IPS DF 19.7 (cell line): Measurements from ENCODE around the gene TMEFF1.

Source experiments
- DNase-seq: peaks from one replicate; pipeline ENCODE4 v3.0.0-alpha.2; 2013; ENCODE audit warnings: low read depth, low spot score

Gene TMEFF1

DNA sequence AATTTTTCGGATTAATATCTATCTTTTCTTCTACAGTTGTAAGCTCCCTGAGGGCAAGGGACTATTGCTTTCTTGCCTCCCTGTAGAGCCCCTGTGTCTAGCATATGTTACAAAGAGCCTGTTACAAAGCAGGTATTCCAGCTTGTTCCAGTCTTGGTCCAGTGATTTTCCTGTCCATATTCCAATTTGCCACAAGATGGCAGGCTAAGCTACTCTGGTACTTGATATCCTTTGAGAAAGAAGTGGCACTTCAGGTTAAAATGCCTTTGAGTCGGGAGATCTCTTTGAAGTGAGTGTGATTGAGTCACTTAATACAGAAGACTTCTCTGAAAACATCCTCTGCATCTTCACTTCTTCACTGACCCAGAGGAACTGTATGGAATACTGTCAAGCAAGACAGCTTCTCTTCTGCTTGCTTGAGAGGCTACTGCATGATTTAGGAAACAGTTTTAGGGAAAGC, 129.4 kb downstream of the TMEFF1 start:
- peak; percentile 65 for DNase-seq

DNA sequence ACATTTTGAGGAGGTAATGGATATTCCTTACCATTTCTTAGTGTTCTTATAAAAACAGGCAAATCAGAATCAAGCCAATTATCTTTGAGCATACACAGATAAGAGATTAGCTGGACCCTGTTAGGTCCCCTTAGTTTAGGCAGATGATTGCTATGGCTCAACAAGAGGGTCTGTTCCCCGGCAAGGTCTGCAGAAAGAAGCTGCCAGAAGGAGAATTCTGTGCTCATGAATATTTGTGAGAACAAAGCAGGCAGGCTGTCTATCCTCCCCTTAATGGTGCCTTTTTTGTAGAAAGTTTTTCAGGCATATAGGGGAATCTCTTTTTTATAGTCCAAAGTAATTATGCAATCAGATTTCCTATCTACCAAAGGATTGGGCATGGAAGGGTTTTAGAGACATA, 132.5 kb downstream of the TMEFF1 start:
- no peak for DNase-seq

GRCh38 chr9:100619194-100619593, 146.2 kb downstream of the TMEFF1 start:
- DNase-seq, result no peak

DNA sequence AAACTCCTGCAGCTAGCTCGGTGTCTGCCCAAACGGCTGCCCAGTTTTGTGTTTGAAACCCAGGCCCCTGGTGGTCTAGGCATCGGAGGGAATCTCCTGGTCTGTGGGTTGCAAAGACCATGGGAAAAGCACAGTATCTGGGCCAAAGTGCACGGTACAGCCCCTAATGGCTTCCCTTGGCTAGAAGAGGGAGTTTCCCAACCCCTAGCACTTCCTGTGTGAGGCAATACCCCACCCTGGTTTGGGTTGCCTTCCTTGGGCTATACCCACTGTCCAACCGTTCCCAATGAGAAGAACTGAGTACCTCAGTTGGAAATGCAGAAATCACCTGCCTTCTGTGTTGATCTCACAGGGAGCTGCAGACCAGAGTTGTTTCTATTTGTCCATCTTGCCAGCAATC, 146.7 kb downstream of the TMEFF1 start:
- no peak for DNase-seq

DNA sequence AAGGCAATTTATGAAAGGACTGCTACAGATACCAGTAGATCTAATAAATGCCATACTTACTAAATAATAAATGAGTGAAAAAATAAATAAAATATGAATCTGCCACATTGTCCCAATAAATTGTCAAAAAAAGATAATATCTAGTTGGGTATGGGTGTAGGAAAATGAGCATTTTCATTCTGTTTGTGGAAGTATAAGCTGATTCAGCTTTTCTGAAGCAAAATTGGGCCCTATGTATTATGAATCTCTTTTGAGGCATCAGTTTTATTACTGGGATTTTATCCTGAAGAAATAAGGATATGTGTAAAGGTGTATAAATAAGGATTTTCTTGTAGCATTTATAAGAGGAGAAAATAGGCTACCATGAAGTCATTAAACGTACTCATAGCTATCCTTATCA, 151.0 kb downstream of the TMEFF1 start:
- no peak for DNase-seq

DNA sequence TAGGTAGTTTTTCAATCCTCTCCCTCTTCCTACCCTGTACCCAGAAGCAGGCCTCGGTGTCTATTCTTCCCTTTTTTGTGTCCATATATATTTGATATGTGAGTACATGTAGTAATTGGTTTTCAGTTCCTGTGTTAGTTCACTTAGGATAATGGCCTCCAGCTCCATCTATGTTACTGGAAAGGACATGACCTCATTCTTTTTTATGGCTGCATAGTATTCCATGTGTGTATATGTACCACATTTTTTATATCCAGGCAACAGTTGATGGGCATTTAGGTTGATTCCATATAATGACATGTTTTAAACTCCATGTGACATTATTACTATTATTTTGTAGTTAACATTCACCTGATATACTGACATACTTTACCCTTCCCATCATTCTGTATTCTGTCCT, 154.0 kb downstream of the TMEFF1 start:
- DNase-seq, result no peak
